ENCODE results near the gene EEF1A2.

GRCh38 chr20:63539092-63539430, 40.2 kb upstream of the EEF1A2 start:
- TF ChIP-seq REST (IDR thresholded peaks at IDR 0.05; ENCODE audit: insufficient read depth in 1 of 2, low read depth in 2 of 2, low read length in 2 of 2) (no peak), POLR2AphosphoS5 (IDR thresholded peaks at IDR 0.05; ENCODE audit: low read depth, low read length) (no peak), SIN3A (IDR thresholded peaks at IDR 0.05; ENCODE audit: borderline replicate concordance, insufficient read depth, low read length) (no peak), TAF1 (IDR thresholded peaks at IDR 0.05; ENCODE audit: borderline replicate concordance, insufficient read depth, low read length) (no peak)
